ENCODE results near the gene TNFRSF17.

Gene TNFRSF17

DNA sequence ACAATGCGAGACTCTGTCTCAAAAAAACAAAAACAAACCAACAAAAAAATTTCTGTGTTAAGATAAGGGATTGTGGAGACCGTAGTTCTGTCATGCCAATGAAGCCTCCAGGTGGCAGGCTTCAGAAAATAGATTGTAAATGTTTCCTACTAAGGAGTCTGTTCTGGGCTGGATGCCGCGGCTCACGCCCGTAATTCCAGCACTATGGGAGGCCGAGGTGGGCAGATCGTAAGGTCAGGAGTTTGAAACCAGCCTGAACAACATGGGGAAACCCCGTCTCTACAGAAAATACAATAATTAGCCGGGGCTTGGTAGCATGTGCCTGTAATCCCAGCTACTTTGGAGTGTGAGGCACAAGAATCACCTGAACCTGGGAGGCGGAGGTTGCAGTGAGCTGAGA lies 7.1 kb downstream of the TNFRSF17 start:
- no peak for DNase-seq

DNA sequence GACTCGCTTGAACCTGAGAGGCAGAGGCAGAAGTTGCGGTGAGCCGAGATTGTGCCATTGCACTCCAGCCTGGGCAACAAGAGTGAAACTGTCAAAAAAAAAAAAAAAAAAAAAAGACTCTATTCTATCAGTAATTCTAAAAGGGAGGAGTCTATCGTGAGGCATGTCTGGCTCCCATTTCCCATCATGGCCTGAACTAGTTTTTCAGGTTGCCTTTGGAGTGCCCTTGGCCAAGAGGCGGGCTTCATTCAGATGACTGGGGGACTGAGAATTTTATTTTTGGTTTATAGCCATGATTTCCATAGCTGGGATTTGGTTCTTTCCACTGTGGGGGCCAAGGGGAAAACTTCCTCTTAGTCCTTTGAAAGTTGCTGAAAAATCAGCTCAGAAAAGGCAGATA lies 8.1 kb downstream of the TNFRSF17 start:
- no peak for DNase-seq

DNA sequence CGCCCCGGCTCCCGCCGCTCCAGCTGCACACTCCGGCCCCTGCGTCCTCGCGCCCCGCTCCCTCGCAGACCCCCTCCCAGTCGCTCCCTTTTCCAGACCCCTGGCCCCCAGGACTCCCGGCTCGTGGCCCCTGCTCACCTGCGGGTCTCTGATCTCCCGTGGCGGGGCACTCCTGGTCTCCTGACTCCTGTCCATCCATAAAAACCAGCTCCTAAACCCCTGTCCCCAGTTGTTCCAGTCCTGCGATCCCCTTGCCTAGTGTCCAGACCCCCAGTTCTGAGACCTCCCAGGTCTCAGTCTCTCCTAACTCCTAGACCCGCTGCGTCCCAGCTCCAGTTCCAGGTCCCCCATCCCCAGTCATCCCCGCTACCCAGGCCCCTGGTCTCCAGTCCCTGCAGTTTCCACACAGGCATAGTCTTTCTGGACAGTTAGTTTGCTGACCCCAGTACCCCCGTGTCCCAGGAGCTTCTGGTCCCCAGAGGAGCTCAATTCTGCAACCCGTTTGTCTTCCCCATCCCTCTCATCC lies 11.9 kb downstream of the TNFRSF17 start:
- DNase-seq, result no peak

DNA sequence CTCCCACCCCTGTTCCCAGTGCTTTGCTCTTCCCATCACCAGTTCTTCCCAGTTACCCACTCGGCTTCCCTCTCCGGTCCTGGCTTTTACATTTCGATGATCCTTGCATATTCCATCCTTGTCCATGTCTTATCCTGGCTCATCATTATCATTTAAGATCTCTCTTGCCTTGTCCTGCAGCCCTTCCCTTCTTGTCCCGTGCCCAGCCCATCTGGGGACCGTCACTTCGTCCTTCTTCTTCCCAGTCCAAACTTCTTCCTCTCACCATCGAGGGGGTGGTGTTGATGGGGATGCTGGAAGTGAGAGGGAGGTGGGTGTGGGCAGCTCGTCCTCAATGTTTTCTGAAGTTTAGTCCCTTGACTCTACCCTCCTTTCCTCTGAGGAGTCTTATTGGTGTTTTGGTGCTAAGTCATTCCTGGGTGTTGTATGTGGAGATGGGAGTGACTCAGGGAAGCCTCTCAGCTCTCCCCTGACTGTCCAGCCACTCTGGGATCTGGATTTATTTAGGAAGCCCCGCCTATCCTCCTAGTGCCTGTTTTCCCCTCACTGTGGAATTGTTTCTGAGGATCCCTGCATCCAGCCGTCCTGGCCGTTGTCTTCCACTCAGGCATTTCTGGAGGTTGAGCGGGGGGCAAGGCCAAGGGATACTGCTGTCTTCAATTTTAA lies 12.5 kb downstream of the TNFRSF17 start:
- DNase-seq, result no peak

DNA sequence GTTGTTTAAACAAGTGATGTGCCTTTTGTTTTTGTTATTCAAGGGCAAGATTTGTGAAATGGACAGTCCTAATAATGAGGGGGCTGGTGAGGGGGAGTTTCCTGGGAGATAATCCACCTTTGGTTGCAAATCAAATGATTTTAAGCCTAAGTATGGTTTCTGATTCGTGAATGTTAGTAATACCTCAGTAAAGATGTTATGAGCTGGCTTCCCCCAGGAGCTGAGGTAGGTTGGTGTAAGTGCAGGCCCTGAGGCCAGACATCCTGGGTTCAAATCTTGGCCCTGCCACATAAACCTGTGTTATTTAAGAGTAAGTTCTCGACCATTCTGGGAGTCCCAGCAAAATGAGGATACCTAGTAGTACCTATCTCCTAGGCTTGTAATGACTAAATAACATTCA lies 13.1 kb downstream of the TNFRSF17 start:
- no peak for DNase-seq

DNA sequence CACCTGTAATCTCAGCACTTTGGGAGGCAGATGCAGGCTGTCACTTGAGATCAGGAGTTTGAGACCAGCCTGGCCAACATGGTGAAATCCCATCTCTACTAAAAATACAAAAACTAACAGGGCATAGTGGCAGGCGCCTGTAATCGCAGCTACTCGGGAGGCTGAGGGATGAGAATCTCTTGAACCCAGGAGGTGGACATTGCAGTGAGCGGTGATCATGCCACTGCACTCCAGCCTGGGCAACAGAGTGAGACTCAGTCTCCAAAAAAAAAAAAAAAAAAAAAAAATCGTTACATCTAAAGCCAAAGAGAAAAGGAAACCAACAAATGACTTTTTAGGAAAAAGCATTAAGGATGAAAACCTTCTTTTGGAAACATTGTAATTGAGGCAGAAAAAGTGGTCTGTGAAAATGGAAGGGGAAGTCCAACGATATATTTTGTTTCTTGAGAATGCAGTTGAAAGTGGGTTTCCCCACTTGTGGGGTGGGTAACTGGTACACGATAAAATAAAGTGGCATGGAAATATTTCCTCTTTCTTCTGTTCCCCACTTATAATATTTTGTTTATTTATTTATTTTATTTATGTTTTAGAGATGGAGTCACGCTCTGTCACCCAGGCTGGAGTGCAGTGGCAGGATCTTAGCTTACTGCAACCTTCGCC lies 14.1 kb downstream of the TNFRSF17 start:
- no peak for DNase-seq

DNA sequence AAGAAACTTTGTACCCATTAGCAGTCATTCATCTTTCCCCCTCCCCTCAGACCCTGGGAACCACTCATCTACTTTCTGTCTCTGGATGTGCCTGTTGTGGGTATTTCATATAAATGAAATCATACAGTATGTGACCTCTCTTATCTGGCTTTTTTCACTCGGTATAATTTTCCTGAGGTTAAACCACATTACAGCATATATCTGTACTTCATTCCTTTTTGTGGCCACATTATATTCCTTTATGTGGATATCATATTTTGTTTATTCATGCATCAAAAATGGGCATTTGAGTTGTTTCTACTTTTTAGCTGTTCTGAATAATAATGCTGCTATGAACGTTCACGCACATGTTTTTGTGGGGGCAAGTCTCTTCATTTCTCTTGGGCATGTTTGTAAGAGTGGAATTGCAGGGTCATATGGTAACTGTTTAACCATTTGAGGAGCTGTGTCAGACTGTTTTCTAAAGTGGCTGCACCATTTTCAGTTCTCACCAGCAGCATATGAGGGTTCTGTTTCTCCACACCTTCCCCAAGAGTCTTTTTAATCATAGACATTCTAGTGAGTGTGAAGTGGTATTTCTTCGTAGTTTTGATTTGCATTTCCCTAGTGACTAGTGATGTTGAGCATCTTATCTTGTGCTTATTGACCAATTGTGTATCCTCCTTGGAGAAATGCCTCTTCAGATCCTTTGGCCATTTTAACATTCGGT lies 15.3 kb downstream of the TNFRSF17 start:
- no peak for DNase-seq

DNA sequence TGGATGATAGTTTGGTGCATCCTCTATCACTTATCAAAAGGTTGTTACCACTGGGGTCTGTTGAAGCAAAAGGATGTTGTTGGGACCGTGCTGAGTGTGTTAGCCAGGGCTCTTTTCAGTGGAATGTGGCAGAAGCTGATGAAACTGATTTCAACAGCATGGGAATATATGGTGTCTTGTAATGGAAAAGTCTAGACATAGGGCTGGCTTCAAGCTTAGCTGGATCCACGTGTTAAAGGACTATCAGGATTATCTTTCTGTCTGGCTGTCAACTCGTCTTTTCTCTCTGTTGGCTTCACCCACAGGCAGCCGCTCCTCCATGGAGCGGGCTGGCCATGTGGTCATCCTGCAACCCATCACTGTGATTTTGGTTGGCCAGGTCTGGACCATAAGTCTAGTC lies 20.2 kb downstream of the TNFRSF17 start:
- DNase-seq, result no peak

DNA sequence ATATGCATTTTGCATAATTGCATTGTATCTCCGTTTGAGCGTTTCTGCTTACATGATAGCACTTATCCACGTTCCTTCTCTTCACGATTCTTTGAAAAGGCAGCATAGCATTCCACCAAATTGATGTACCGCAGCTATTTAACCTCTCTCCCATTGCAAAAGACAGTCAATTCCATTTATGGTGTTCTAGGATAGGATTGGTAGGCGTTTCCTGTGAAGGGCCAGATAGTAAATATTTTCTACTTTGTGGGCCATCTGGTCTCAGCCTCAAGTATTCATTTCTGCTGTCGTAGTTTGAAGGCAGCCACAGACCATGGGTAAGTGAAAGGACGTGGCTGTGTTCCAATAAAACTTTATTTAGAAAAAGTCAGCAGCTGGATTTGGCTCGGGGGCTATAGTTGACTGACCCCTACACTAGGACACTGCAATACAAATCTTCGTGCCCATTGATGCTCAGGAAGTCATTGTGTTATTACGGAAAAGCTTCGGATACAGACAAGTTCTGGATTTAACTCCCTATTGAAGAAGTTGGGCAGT lies 21.6 kb downstream of the TNFRSF17 start:
- DNase-seq, result no peak

DNA sequence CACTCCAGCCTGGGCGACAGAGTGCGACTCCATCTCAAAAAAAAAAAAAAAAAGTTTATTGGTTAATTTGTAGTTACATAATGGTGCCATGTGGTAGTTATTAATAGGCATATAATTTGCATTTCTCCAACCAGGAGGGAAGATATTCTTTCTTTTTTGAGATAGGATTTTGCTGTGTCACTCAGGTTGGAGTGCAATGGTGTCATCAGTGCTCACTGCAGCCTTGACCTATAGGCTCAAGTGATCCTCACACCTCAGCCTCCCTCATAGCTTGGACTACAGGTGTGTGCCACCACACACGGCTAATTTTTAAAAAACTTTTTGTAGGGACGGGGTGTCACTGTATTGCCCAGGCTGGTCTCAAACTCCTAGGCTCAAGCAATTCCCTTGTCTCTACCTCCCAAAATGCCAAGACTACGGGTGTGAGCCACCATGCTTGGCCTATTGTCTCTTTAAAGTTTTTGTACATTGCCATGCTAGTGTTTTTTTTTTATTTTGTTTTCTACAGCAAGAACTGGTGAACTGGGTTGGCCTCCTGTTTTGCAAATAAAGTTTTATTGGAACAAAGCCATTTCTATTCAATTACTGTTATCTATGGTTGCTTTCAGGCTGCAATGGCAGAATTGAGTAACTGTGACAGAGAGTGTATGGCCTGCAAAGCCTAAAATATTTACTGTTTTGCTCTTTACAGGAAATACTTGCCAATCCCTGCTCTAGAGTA lies 23.4 kb downstream of the TNFRSF17 start:
- DNase-seq, result no peak

DNA sequence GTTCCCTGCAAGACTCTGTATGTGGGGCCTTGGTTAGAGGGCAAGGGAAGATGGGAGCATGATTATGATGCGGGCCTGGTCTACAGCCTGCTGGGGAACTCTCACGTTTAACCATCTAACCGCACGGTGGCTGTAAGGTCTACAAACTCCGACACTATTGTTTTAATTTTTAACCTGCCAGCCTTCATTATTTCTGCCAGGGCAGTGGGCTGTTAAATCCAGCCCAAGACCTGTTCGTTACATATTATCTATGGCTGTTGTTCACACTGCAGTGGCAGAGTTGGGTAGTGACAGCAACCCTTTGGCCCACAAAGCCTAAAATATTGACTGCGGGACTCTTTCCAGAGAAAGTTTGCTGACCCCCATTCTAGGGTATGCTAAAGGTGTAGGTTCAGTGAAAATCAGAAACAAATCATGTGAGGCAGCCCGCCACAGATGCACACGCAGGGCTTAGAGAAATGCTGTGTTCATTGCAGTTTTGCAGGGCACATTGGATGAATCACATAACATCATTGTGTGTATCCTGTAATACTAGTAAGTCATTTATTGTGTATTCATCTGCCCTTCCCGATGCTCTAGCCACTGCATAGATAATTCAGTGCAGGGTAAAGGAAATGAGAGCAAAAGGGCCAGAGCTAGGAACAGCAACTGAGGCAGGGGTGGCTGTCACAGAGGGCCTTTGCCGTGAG lies 25.8 kb downstream of the TNFRSF17 start:
- no peak for DNase-seq

DNA sequence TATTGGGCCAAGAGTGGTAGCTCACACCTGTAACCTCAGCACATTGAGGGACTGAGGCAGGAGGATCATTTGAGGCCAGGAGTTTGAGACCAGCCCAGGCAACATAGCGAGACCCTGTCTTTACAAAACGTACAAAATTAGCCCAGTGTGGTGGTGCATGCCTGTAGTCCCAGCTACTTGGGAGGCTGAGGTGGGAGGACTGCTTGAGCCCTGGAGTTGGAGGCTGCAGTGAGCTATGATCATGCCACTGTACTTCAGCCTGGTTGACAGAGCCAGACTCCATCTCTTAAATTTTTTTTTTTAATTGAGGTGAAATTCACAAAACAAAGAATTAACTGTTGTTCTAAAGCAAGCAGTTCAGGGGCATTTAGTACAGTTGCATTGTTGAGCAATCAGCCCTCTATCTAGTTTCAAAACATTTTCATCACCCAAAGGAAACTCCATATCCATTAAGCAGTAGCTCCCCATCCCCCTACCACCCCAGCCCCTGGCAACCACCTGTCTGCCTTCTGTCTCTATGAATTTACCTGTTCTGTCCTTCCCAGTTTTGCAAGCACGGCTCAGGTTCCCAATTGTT lies 27.1 kb downstream of the TNFRSF17 start:
- DNase-seq, result no peak

DNA sequence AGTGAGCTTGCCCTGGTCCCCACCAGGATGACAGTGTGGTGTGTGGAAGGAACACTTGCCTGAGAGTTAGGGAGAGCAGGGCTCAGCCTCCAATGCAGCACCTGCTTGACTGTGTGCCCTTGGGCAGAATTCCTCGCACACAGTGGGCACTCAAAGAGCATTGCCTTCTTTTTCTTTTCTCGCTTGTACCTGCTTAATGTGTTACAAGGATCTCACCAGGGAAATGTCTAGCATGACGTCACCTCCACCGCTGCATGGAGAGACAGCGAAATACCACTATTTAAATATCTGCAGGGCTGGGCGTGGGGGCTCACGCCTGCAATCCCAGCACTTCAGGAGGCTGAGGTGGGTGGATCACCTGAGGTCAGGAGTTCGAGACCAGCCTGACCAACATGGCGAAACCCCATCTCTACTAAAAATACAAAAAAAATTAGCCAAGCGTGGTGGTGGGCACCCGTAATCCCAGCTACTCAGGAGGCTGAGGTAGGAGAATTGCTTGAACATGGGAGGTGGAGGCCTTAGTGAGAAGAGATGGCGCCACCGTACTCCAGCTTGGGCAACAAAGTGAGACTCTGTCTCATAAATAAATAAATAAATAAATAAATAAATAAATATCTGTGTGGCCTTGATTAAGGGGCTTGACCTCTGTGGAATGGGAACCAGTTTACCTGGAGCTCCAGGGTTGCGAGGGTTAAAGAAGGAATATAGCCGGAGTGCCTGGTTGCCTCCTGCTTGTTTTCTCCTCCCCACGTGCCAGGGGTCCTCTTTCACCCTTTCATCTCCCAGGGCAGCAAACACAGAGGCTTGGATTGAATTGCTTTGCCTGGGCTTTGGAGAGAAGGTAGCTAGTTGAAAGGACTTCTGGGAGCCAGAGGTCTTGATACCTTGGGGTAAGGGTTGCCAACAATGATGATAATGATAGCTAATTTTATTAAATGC lies 27.8 kb downstream of the TNFRSF17 start:
- DNase-seq, result no peak

DNA sequence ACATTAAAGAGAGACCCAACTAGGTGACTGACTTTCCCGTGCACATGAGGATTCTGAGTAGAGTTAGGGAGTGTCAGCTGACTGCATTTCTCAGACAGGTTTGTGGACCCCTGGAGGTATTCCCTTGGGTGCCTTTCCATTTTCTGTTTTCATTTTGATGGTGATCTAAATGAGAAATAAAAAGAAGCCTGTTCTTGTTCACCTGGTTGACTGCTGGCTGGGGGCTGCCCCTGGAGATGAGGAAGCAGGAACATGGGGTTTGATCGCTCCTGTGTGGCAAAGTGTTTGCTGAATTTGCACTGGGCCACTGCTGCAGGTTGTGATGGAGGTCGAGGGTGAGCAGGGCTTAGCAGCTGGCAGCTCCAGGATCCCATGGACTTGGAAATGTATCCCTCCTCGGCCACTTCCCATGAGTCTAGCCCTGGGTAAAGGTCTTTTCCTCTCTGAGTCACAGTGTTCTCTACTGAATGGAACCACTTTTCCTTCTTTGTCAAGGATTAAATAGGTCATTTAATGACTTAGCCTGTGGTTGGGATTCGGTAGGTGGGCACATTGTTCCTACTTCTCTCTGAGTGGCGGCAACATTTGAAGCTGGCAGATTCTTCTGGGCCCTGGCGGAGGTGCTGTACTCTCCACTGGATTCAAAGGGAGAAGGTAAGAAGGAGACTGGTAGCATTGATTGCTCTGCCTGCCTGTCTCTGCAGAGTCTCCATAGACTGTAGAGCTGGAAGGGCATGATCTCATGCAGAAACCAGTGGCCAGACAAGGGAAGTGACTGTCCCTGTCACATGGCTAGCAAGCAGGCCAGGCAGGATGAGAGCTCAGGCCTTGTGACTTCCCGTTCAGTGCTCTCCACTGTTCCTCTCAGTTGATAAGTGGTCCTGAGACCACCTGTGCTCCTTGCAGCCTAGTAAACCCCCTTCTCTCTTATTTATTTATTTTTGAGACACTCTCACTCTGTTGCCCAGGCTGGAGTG lies 29.4 kb downstream of the TNFRSF17 start:
- no peak for DNase-seq

DNA sequence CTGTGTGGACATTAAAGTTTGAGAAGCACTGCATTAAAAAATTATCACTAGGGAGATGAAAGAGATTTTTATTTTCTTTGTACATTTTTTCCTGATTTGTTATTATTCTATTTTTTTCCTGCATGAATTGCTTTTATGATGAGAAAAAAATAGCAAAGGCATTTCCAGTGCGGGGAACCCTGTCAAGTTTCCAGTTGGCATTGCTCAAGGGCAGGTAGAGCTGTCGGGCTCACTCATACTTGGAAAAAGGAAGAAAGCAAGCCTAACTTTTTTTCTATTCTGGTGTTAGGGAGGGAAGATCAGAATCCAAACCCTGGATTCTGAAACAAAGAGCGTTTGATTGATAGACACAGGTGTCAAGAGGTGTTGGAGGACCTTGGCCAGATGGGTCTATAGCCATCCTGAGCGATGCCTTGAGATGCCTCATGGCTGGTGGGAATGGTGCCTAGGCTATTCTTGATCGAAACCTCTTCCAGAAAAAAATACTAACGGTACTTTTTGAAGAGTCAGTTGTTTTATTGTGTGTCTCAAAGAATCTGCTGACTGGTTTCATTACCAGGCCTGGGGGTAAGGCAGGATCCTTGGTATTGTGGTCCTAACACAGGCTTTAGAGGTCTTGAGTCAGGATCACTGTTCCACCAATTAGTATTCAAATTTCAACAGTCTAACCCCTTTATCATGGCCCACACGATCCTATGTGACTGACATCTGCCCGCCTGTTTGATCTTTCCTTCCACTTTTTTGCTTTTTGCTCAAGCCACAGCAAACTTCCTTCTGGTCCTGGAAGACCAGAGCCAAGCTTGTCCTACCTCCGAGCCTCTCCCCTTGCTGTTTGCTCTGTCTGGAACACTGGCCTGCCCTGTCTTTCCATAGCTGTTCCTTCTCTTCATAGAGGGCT lies 31.7 kb downstream of the TNFRSF17 start:
- no peak for DNase-seq

DNA sequence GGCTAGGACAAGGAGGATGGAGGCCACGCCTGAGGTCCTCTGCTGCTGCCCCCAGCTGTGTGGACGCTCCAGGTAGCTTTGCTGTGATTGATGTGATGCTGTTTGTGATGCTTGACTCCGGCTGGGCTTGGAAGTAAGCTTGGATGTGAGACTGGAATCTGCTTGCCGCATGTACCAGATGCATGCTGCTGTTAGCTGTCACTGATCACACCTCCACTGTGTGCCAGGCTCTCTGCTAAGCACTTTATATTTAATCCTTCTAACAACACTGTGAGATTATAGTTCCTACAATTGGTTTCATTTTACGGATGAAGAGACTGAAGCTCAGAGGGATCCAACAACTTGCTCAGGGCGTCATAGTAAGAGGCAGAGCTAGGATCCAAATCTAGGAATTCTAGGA lies 35.0 kb downstream of the TNFRSF17 start:
- no peak for DNase-seq

DNA sequence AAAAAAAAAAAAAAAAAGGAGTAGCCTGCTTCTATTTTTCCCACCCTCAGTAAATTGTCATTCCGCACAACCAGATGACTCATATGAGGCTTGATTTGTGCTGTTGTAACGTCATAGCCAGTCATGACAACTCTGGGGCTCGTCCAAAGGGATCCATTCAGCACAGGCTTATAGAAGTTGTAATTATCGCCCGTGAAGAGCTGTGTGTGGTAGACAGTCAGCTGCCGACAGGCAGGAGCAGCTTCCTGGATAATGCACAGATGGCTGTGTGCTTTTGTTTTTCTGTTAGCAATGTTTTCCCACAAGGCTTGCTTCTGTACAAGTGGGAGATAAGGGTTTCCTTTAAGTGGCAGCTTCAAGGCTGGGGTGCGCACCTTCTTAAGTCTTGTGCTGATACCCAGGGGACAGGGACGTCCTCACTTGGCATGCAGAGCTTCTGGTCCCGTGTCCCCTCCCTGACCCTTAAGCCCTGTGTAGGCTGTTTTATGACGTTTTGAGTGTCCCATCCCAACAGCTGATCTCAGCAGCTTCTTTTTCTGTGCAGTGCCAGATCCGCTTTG lies 37.5 kb downstream of the TNFRSF17 start:
- no peak for DNase-seq

DNA sequence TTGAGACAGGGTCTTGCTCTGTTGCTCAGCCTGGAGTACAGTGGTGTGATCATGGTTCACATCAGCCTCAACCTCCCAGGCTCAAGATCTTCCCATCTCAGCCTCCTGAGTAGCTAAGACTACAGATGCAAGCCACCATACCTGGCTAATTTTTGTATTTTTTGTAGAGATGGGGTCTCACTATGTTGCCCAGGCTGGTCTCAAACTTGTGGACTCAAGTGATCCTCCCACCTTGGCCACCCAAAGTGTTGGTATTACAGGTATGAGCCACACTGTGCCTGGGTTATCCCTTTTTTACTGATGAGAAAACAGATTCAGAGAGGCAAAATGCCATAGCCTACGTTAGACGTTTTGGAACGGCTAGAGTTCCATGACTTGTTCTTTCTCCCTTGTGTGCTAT lies 41.6 kb downstream of the TNFRSF17 start:
- no peak for DNase-seq

All from activated CD4-positive, CD25-positive, alpha-beta regulatory T cell treated with anti-CD3 and anti-CD28 coated beads, Interleukin-2, amount 50 U/mL, for 72 hours (primary cell).